ENCODE data around the gene SNX2. TPM values are rescaled to one million over a fixed set of nuclear protein-coding genes. Genes with fewer than 3 reads are reported as not detected.
"Not testable (repeated sequence)": the region's sequence is repeated elsewhere in the genome, so short reads cannot be mapped to it uniquely, and the experiment has no call there.

Gene SNX2
- polyA plus RNA-seq, 3 donors: 166 to 183 (median 182) TPM

DNA sequence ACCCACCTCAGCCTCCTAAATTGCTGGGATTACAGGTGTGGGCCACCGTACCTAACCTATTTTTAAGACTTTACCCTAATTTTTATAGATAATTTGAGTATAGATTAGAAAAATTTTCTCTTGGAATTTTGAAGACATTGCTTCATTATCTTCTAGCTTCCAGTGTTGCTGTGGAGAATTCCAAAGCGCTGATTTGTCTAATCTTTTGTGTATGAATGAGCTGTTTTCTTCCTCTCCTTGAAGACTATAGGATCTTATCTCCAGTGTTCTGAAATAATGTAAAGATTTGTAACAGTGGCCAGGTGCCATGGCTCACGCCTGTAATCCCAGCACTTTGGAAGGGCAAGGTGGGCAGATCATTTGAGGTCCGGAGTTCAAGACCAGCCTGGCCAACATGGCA, 64.9 kb downstream of the SNX2 start:
- no peak for DNase-seq (ENCODE audit: low read depth in 3 of 3, low spot score in 2 of 3)

DNA sequence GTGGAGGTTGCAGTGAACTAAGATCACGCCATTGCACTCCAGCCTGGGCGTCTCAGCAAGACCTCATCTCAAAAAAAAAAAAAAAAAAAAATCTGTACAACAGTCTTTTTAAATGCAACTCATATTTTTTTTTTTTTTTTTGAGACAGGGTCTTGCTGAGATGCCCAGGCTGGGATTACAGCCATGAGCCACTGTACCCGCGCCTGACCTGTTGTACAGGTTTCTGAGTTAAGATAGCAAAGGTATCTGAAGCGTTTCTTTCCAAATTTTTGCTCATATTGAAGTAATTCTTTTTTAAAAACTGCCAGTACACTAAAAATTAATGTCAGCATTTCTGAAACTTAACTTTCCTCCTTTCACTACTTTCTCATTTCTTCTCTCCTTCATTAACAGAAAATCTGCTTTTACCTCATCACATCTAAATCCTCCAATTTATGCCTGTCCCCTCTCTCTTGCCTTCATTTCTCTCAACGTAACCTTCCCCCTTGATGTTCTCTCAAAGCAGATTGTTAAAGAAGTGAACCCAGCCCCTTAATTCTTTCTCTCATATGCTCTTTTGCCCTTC, 67.2 kb downstream of the SNX2 start:
- DNase-seq (ENCODE audit: low read depth in 3 of 3, low spot score in 2 of 3): no peak

DNA sequence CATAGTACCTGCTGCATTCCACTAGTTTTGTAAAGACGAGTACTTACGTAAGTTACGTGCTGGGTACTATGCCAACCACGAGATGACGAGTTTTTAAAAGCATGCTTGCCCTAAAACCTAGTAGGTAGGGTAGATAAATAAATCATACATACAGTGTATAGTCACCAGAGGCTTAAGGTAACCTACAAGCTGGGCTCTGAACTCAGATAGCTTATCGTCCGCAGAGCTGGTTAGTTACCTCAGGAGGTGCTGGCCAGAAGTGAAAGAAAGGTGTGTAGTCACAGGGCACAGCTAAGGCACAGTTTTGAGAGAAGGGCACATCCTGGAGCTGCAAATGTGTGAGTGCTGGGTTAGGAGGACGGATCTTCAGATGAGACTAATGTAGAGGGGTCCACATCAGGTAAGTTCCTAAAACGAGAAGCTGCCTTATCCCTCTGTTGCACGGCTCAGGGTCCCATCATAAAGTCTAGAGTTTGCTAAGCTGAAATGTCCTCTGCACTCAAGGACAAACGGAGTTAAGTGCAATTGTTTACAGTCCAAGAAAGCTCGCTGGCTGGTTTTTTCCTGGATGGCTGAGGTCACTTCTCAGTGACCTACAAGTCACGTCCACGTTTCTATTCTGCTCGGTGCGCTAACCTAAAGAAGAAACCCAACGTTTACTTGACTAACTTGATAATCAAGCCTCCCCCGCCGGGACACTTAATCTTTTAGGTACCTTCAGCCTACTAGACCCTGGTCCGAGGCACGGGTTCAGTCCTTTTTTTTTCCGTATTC, 69.4 kb downstream of the SNX2 start:
- peak in 2 of 3 donors; percentile 8 to 15 for DNase-seq (ENCODE audit: low read depth in 3 of 3, low spot score in 2 of 3)

DNA sequence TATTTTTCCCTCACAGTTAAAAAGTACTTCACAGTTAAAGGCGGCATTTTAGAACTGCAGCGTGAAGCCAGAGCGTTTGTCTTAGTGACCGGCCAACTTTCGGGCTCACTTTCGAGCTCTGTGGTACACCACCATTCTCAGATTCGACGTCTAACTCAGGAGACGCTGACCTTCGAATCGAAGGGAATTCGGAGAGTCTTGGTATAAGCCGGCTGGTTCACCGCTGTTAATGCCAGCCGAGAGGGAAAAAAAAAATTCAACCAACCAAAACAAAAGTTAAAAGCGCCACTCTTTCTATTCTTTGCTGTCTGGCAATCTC, 70.0 kb downstream of the SNX2 start:
- peak in 2 of 3 donors; percentile 10 to 49 for DNase-seq (ENCODE audit: low read depth in 3 of 3, low spot score in 2 of 3)

DNA sequence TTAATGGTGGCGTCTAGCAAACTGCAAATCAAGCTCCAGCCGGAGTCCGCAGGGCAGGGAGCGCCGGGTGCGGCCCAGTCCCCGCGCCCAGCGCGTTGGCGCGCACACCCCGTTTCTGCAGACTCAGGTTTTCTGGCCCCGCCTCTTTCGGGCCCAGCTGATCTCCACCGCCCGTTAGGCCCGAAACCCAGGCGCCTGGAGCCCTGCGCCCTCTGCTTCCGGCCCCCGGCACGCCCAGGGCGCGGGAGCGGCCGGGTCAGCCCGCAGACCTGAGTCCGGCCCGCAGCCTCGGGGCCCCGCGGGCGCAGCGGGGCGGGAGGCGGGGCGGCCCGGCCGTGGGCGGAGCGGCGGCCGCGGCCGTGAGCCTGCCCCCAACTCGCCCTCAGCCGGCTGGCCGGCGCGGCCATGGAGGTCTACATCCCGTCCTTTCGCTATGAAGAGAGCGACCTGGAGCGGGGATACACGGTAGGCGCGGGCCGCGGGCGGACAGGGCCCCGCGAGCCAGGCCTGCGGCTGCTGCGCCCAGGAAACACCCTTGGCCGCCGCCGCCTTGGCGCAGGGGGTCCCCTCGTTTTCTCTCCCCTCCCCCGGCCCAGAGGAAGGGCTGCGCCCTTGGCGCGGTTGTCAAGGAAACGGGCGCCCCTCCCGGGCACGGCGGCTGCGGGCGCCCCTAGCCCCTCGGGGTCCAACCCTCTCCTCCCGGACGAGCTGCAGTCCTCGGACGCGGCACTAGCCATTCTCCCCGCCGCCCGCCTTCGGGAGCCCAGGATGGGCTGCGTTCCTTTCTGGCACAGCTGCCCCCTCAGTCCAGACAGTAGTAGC, 70.6 kb downstream of the SNX2 start, which contains the start of gene SNX24:
SNX24 (plus strand) TSS at position 385 of the 822 bp plus-strand sequence; CDS start at position 406, 21 bp downstream.
- DNase-seq (ENCODE audit: low read depth in 3 of 3, low spot score in 2 of 3): peak; percentile 58 to 63 (median 60)

DNA sequence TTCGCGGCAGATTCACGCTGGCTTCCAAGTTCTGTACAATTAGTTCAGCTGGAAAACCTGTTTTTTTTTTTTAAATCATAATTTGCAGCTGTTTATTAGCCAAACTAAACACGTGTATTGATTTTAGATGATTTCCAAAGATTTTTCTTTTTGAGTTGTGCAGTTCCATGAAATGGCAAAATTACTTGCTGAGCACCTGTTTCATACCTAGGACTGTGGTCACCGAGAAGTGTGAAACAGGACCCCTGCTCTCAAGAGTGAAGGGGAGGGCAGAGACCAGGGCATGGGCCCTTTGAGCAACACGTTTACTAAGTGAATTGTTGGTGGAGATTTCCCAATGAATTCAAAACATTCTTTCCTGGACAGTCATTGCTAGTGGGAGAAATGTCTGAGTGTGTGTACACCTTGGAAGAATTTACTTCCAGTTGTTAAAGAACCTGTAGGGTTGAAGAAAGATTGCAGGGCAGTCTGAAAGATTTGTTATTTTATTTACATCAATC, 71.2 kb downstream of the SNX2 start:
- DNase-seq (ENCODE audit: low read depth in 3 of 3, low spot score in 2 of 3): peak in 1 of 3 donors; percentile 25

DNA sequence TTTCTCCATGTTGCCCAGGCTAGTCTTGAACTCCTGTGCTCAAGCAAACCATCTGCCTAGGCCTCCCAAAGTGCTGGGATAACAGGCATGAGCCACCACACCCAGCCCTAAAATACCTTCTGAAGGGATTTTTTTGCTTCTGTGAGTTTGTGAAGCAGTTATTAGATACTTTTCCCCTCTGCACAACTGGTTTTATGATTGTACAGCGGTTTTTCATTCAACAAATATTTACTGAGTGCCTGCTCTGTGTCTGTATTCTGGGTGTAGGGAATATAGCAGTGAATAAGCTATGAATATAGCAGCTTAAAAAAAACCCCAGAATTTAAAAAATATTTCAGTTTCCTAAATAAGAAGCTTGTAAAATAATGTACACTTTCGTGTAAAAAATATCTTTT, 72.8 kb downstream of the SNX2 start:
- no peak for DNase-seq (ENCODE audit: low read depth in 3 of 3, low spot score in 2 of 3)

DNA sequence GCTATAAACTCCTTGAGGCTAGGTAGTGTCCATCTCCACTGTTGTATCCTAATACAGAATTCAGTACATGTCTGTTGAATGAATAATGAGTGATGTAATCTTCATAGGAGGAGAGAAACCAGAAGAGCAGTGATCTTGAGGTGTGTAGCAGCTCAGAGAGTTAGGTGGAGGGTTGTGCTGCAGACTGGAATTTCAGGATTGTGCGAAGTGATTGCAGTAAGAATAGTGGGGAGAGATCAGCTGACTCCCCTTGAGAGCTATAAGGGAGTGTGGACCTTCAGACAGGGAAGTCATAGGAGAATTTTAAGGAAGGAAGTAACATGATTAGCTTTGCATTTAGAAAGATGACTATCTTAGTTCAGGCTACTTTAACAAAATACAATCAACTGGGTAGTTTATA, 74.9 kb downstream of the SNX2 start:
- no peak for DNase-seq (ENCODE audit: low read depth in 3 of 3, low spot score in 2 of 3)

DNA sequence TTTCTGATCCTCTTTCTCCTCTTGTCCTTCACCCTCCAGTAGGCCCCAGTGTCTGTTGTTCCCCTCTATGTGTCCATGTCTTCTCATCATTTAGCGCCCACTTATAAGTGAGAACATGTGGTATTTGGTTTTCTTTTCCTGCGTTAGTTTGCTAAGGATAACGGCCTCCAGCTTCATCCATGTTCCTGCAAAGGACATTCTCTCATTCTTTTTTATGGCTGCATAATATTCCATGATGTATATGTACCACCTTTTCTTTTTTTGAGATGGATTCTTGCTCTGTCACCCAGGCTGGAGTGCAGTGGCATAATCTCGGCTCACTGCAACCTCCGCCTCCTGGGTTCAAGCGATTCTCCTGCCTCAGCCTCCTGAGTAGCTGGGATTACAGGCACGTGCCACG, 82.7 kb downstream of the SNX2 start:
- not testable (repeated sequence) for DNase-seq (ENCODE audit: low read depth in 3 of 3, low spot score in 2 of 3)

DNA sequence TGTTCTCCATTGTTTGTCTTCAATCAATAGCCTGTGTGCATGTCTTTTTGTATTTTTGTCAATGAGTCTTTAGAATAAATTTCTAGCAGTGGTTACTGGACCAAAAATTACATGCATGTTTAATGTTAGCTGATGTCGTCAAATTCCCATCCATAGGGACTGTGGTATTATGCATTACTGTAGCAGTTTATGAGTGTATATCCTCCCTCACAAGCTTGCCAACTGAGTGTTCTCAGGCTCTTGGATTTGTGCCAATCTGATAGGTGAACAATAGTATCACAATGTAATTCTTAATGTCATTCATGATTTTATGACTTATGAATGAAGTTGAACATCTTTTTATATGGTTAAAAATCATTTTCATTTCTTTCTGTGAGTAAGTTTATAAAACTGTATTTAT, 83.6 kb downstream of the SNX2 start:
- DNase-seq (ENCODE audit: low read depth in 3 of 3, low spot score in 2 of 3): no peak

DNA sequence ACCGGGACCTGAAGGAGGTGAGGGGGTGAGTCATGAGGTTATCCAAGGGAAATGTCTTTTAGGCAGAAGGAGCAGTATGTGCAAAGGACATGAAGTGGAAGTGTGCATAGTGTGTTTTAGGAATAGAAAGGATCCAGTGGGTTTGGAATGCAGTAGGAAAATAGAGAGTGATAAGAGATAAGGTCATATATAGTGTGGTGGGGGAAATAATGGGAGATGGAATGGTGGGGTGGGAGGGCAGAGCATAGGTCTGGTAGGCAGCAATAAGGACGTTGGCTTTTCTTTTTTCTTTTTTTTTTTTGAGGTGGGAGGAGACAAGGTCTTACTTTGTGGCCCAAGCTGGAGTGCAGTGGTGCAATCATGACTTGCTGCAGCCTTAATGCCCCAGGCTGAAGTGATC, 88.4 kb downstream of the SNX2 start:
- no peak for DNase-seq (ENCODE audit: low read depth in 3 of 3, low spot score in 2 of 3)

DNA sequence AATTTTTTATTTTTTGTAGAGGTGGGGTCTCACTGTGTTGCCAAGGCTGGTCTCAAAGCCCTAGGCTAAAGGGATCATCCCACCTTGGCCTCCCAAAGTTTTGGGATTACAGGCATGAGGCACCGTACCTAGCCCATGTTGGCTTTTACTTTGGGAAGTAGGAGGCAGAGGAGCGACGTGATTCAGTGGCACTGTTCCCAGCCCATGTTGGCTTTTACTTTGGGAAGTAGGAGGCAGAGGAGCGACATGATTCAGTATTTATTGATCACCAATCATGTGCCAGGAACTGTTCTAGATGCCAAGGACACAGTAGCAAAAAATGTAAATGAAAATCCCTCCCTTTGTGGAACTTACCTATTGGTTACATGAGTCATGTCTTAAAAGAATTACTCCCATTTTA, 88.8 kb downstream of the SNX2 start:
- no peak for DNase-seq (ENCODE audit: low read depth in 3 of 3, low spot score in 2 of 3)

DNA sequence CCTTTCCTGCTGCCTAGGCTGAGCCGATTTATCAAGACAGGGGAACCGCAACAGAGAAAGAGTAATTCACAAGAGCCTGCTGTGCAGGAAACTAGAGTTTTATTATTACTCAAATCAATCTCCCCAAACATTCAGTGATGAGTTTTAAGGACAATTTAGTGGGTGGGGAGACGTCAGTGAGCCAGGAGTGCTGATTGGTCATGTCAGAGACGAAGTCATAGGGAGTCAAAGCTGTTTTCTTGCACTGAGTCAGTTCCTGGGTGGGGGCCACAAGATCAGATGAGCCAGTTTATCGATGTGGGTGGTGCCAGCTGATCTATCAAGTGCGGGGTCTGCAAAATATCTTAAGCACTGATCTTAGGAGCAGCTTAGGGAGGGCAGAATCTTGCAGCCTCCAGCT, 89.5 kb downstream of the SNX2 start:
- no peak for DNase-seq (ENCODE audit: low read depth in 3 of 3, low spot score in 2 of 3)

DNA sequence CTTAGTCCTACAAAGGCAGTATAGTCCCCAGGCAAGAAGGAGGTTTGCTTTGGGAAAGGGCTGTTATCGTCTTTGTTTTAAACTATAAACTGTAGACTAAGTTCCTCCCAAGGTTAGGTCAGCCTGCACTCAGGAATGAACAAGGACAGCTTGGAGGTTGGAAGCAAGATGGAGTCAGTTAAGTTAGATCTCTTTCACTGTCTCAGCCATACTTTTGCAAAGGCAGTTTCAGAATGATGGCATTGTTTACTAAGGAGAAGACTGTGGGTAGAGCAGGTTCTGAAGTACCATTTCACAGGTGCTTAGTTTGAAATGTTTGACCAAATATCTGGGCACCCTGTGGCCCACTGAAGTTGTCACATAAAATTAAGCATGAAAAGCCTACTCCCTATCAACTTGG, 90.0 kb downstream of the SNX2 start:
- no peak for DNase-seq (ENCODE audit: low read depth in 3 of 3, low spot score in 2 of 3)

DNA sequence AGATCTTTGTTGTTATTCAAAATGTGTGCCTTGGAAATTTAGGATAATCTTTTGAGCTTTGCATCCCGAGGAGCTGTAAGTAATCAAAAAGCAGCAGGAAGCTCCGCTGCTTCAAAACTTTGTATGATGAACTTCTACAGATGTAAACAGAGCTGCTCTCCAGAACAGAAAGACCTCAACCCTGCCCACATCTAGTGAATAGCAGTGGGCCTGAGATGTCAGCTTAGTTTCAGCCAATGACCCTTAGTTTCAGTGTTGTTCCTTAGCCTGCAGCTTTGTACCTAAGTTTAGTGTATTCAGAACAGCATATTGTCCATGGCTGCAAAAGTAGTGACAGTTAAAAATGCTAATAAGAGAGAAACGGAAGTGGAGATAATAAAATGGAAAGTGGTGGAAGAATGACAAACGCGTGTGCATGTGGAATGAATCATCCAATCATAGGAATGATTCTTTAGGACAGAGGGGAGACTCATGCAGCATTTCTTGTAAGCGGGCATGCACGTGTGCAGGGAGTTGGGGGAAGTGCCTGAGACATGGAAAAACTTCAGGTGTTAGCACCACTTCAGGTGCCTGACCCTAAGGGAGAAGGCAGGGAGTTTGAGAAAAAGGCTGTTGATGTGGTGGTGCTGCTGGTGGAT, 95.5 kb downstream of the SNX2 start:
- no peak for DNase-seq (ENCODE audit: low read depth in 3 of 3, low spot score in 2 of 3)

DNA sequence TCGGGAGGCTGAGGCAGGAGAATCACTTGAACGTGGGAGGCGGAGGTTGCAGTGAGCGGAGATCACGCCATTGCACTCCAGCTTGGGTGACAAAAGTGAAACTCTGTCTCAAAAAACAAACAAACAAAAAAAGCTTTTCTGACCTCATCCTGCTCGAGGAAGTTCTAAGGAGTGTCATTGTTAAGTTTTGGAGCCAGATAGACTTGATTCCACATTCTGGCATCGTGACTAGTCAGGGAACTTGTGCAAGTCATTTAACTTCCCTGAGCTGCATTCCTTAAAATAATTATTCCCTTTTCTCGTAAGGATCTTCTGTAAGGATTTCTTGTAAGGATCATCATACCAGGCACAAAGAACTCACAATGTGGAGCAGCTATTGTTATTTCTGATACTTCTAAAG, 96.8 kb downstream of the SNX2 start:
- DNase-seq (ENCODE audit: low read depth in 3 of 3, low spot score in 2 of 3): no peak

DNA sequence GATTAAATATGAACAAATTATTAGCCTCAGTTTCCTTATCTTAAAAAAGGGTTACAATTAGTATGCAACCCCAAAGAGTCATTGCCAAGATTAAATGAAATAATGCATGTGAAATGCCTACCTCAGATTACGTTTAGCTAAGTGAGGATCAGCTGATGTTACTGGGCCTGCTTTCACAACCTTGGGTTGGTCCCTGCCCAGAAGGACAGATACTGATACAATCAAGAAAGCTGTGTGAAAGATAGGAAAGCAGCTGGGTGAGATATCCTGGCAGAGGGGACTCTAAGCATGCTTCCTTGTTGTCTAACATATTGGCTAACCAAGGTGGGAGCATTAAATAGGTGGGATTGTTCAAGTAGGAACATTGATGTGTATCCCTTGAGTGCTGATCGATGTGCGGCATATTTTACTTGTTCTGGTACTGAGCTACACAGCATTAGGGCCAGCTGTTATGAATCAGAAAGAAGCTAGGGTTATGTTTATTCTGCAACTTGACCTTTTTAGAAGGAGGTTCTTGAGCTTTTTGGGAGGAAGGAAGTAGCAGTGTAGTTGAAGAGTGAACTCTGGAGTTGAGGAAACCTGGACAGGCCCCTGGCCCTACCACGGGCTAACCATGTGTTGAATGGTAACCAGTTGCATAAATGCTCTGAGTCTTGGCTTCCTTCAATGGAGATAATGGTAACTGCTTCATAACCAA, 99.4 kb downstream of the SNX2 start:
- DNase-seq (ENCODE audit: low read depth in 3 of 3, low spot score in 2 of 3): no peak

DNA sequence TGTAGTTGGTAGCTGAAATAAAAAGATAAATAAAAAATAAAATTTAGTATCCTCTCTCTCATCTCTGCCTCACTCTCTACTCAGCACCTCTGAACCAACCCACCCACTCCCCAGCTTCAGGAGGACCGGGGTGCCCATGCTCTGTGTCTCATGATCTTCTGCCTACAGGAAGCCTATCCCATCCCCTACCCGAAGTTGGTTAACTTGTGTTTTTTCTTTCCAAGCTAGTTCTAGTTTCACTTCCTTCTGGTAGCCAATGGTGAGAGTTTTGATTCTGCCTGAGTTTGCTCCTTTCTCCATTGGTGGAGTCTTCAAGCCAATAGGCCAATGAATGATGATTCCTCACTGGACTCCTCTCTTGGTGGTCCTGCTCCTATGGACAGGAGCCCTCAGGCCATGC, 102.6 kb downstream of the SNX2 start:
- no peak for DNase-seq (ENCODE audit: low read depth in 3 of 3, low spot score in 2 of 3)

DNA sequence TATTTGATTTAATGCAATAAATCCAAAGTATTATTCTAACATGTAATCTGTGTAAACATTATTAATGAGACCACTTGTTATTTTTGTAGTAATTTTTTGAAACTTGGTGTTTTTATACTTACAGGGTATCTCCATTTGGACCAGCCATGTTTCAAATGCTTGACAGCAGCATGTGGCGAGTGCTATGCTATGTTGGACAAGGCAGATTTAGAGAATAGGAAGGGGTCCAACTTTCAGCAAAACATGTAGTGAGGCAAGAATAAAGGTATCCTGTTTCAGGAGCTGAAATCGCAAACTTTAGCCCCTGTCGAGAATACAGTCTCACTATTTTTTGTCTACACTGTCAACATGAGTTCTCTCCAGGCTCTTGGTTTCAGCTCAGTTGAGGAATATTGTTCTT, 104.2 kb downstream of the SNX2 start:
- no peak for DNase-seq (ENCODE audit: low read depth in 3 of 3, low spot score in 2 of 3)

All from right renal cortex interstitium (tissue), 3 donors.